Measurements from ENCODE around the gene NRBP1. TPM values are rescaled to one million over a fixed set of nuclear protein-coding genes. Genes with fewer than 3 reads are reported as not detected.
"Not testable (repeated sequence)": the region's sequence is repeated elsewhere in the genome, so short reads cannot be mapped to it uniquely, and the experiment has no call there.

The NRBP1 gene
- total RNA-seq, 1 experiment from 2014 or later = 162 TPM

DNA sequence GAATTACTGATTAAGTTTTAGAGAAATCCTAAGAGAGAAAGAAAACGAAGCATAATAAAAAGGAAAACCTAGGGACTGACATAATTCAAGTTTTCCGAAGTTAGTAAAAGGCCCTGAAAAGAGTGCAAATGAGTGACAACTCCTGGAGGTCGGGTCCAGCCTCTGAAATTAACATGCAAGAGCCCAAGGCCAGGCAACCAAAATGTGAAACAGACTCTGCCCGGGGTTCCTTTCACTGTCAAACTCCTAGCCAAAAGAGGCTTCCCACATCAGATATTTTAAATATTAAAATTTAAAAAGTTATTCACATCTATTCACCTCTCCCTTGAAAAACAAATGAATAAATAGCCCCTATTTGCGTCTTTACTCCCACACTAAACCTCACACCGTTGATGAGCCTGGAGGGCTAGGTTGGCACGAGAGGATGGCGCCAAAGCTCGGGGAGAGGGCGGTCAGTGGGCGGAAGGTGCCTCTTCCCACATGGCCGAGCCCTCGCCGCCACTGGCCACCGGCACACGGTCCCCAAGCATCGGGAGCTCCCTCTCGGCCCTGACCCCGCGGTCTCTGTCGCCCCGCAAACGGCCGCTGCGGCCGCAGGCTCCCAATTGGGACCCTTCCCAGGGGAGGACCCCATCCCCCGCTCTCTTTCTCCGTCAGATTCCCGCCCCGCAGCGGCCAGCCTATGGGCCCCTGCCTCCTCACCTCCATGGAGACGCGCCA, 19.7 kb upstream of the NRBP1 start:
- DNase-seq = peak; percentile 81
- H3K27me3 ChIP-seq (ENCODE audit: control insufficient read depth, insufficient read depth, low read length) = no peaks in the 10 kb centered on the region
- H3K36me3 ChIP-seq (replicated peaks; ENCODE audit: control insufficient read depth, insufficient read depth, low read length) = peaks cover 2% of the 10 kb centered on the region; the same call in 1 of the 2 replicates

DNA sequence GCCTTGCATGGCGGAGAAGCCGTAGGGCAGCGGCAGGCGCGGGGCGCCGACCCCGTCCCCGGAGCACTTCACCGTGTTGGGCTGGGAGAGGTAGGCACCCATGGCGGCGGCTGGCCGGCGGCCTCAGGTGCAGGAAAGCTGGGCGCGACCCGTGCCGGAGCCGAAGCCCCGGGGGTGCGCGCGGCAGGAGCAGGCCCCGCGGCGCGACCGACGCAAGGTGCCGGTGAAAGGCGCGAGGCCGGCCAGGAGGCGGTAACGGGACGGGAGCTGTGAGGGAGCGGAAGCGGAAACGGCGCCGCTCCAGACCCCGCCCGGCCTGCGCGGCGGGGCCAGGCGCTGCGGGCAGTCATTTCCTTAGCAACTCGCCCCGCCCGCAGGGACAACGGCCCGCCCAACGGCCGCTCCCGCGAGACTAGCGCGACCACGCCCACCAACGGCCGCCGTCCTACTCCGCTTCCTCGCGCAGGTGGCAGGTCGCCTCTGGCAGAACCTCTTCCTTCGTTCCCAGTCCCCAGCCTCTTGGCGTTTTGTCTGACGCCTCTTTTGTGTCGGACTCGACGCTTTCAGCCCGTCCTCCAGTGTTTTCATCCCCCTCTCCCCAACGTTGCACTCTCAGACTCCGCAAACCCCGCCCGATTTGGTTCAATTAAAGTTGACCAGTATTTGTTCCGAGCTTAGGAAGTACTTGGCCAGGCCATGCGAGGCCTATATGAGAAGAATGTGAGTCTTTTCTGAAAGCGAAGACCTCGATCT, 18.9 kb upstream of the NRBP1 start, which contains the start of gene PPM1G:
PPM1G (minus strand) TSS at position 271 of the 753 bp plus-strand sequence; CDS start at position 102, 169 bp downstream.
- Histone ChIP-seq H3K4me3 (ENCODE audit: insufficient read depth, low read depth, low read length) (peak within 1 kb of the TSS; percentile 95), H3K27me3 (ENCODE audit: control insufficient read depth, insufficient read depth, low read length) (no peaks in the 10 kb centered on the region), H3K36me3 (replicated peaks; ENCODE audit: control insufficient read depth, insufficient read depth, low read length) (peaks cover 2% of the 10 kb centered on the region; the same call in 1 of the 2 replicates)
- peak; percentile 98 for DNase-seq

More for the DNA sequence above, 19.7 kb upstream of the NRBP1 start:
- H3K4me3 ChIP-seq (ENCODE audit: insufficient read depth, low read depth, low read length) = peak overlapping the region; percentile 95

DNA sequence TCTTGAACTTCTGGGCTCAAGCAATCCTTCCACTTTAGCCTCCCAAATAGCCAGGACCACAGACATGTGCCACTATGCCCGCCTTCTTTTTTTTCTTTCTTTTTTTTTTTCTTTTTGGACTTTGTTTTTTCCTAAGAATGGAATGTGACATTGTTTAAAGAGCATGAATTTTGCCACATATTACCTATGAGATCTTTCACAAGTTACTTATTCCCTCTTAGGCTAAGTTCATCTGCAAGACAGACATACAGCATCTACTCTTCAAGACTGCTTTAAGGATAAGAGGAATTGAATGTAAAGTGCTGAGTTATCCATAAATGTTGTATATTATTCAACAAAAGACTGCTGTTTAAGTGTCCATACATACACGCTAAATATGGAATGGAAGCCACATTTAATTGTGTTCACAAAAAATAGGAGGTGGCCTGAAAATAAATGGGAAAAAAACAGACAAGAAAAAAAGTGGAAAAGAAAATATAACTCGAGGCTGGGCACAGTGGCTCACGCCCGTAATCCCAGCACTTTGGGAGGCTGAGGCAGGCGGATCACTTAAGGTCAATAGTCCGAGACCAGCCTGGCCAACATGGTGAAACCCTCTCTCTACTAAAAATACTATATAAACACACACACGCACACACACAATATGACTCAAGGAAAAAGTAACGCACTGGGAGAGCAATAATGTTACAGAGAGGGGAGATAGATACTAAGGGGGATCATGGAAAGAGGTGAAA, 15.8 kb upstream of the NRBP1 start:
- DNase-seq = no peak
- no peaks in the 10 kb centered on the region for H3K27me3 ChIP-seq (ENCODE audit: control insufficient read depth, insufficient read depth, low read length)
- H3K36me3 ChIP-seq (replicated peaks; ENCODE audit: control insufficient read depth, insufficient read depth, low read length) = no peaks in the 10 kb centered on the region
- no peak overlapping the region for H3K4me3 ChIP-seq (ENCODE audit: insufficient read depth, low read depth, low read length)

- no peaks in the 10 kb centered on the region for H3K27me3 ChIP-seq (ENCODE audit: control insufficient read depth, insufficient read depth, low read length)
Measured at GRCh38 chr2:27416151-27416550, 12.3 kb upstream of the NRBP1 start.

GRCh38 chr2:27420996-27421395, 7.4 kb upstream of the NRBP1 start:
- no peaks in the 10 kb centered on the region for H3K27me3 ChIP-seq (ENCODE audit: control insufficient read depth, insufficient read depth, low read length)

More at GRCh38 chr2:27416151-27416550, 12.3 kb upstream of the NRBP1 start:
- Histone ChIP-seq H3K36me3 (replicated peaks; ENCODE audit: control insufficient read depth, insufficient read depth, low read length) (no peaks in the 10 kb centered on the region), H3K4me3 (ENCODE audit: insufficient read depth, low read depth, low read length) (no peak overlapping the region)
- no peak for DNase-seq

DNA sequence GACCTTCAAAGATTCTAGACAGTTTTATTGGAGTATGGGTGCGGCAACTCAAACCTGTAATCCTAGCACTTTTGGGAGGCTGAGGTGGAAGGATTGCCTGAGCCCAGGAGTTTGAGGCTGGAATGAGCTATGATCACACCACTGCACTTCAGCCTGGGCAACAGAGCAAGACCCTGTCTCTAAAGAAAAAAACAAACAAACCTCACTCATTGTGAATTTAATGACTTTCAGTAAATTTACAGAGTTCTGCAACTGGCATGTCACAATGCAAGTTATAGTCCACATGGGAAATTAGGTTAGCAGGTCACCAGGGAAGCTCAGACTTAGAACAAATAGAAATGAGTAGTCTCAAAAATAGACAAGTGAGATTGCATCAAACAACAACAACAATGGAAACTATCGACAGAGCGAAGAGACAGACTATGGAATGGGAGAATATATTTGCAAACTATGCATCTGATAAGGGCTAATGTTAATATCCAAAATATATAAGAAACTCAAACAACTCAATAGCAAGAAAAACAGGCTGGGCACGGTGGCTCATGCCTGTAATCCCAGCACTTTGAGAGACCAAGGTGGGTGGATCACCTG, 6.7 kb upstream of the NRBP1 start:
- no peak for DNase-seq
- Histone ChIP-seq H3K27me3 (ENCODE audit: control insufficient read depth, insufficient read depth, low read length) (no peaks in the 10 kb centered on the region), H3K4me3 (ENCODE audit: insufficient read depth, low read depth, low read length) (no peak overlapping the region), H3K36me3 (replicated peaks; ENCODE audit: control insufficient read depth, insufficient read depth, low read length) (no peaks in the 10 kb centered on the region)

More at GRCh38 chr2:27420996-27421395, 7.4 kb upstream of the NRBP1 start:
- Histone ChIP-seq H3K4me3 (ENCODE audit: insufficient read depth, low read depth, low read length) (no peak overlapping the region), H3K36me3 (replicated peaks; ENCODE audit: control insufficient read depth, insufficient read depth, low read length) (no peaks in the 10 kb centered on the region)
- DNase-seq = no peak

GRCh38 chr2:27422958-27423357, 5.5 kb upstream of the NRBP1 start:
- no peak for DNase-seq
- Histone ChIP-seq H3K27me3 (ENCODE audit: control insufficient read depth, insufficient read depth, low read length) (no peaks in the 10 kb centered on the region), H3K4me3 (ENCODE audit: insufficient read depth, low read depth, low read length) (no peak overlapping the region), H3K36me3 (replicated peaks; ENCODE audit: control insufficient read depth, insufficient read depth, low read length) (no peaks in the 10 kb centered on the region)

- H3K4me3 ChIP-seq (ENCODE audit: insufficient read depth, low read depth, low read length); DNase-seq; H3K36me3 ChIP-seq (replicated peaks; ENCODE audit: control insufficient read depth, insufficient read depth, low read length); H3K27me3 ChIP-seq (ENCODE audit: control insufficient read depth, insufficient read depth, low read length): not testable (repeated sequence)
Measured at GRCh38 chr2:27425039-27425438, 3.4 kb upstream of the NRBP1 start.

DNA sequence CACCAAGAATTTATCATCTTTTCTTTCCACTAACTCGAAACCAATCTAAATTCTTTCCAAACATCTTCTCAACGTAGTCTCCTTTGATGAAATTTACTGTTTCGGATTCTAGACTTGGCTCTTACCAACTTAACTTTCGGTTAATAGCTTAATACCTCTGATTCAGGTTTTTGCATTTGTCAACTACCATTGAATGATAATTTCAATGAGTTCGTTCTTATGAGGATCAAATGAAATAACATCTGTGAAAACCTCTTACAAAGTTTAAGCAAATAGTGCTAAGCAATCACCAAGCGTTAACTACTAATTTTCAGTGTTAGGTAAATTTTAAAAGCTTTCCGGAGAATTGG, 593 bp upstream of the NRBP1 start:
- Histone ChIP-seq H3K36me3 (replicated peaks; ENCODE audit: control insufficient read depth, insufficient read depth, low read length) (no peaks in the 10 kb centered on the region), H3K4me3 (ENCODE audit: insufficient read depth, low read depth, low read length) (peak overlapping the region; percentile 100), H3K27me3 (ENCODE audit: control insufficient read depth, insufficient read depth, low read length) (no peaks in the 10 kb centered on the region)
- no peak for DNase-seq

GRCh38 chr2:27428978-27429541, 629 bp downstream of the NRBP1 start:
- Histone ChIP-seq H3K4me3 (ENCODE audit: insufficient read depth, low read depth, low read length) (peak overlapping the region; percentile 100), H3K36me3 (replicated peaks; ENCODE audit: control insufficient read depth, insufficient read depth, low read length) (peaks cover 7% of the 10 kb centered on the region), H3K27me3 (ENCODE audit: control insufficient read depth, insufficient read depth, low read length) (no peaks in the 10 kb centered on the region)
- DNase-seq = peak; percentile 96

- no peak overlapping the region for H3K4me3 ChIP-seq (ENCODE audit: insufficient read depth, low read depth, low read length)
- H3K36me3 ChIP-seq (replicated peaks; ENCODE audit: control insufficient read depth, insufficient read depth, low read length) = peaks cover 21% of the 10 kb centered on the region
- DNase-seq = no peak
- no peaks in the 10 kb centered on the region for H3K27me3 ChIP-seq (ENCODE audit: control insufficient read depth, insufficient read depth, low read length)
Measured at GRCh38 chr2:27431395-27431794, 3.0 kb downstream of the NRBP1 start.

DNA sequence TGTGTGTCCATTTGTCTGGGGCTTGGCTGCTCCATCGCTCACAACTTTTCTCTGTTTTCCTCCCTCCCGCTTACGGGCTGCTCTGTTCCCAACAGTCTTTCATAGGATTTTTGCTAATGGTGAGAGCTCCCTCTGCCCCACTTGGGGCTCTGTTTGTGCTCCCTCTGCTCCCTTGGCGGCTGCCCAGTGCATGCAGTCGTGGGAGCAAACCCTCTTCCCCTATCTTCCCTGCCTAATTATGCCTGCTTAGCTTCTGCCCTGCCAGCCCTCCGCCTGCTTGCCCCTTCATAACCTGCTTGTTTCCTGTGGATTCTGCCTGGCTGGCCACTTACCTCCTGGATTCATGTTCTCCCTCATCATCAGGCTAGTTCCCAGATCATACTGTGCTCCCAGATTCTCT, 7.2 kb downstream of the NRBP1 start:
- Histone ChIP-seq H3K4me3 (ENCODE audit: insufficient read depth, low read depth, low read length) (no peak overlapping the region), H3K36me3 (replicated peaks; ENCODE audit: control insufficient read depth, insufficient read depth, low read length) (peaks cover 39% of the 10 kb centered on the region), H3K27me3 (ENCODE audit: control insufficient read depth, insufficient read depth, low read length) (no peaks in the 10 kb centered on the region)
- DNase-seq = no peak

- Histone ChIP-seq H3K4me3 (ENCODE audit: insufficient read depth, low read depth, low read length) (no peak overlapping the region), H3K36me3 (replicated peaks; ENCODE audit: control insufficient read depth, insufficient read depth, low read length) (peaks cover 29% of the 10 kb centered on the region), H3K27me3 (ENCODE audit: control insufficient read depth, insufficient read depth, low read length) (no peaks in the 10 kb centered on the region)
- no peak for DNase-seq
Measured at GRCh38 chr2:27441226-27441926, 12.9 kb downstream of the NRBP1 start.

All from H7 (cell line).